ENCODE measurements around the gene PEX14.
A peak's percentile ranks its signal among the peaks of the same experiment; 100 is the strongest.
"Not testable (repeated sequence)": the region's sequence is repeated elsewhere in the genome, so short reads cannot be mapped to it uniquely, and the experiment has no call there.

The PEX14 gene

GRCh38 chr1:10474613-10475507 is at the start of gene PEX14:
TSS of gene PEX14 (plus strand) at chr1:10474950. CDS start at chr1:10474967, 17 bp downstream.
- H3K27me3 Mint-ChIP-seq: no peaks in the 10 kb centered on the region
- peaks cover 9% of the 10 kb centered on the region for H3K36me3 Mint-ChIP-seq (ENCODE audit: low read depth)
- H3K9me3 Mint-ChIP-seq: no peaks in the 10 kb centered on the region
- peak within 1 kb of the TSS; percentile 87 for H3K27ac Mint-ChIP-seq
- peak within 1 kb of the TSS; percentile 96 for H3K4me3 Mint-ChIP-seq
- DNase-seq: peak; percentile 88
- peaks cover 50% of the 10 kb centered on the region for H3K4me1 Mint-ChIP-seq
- ATAC-seq: peak; percentile 88

GRCh38 chr1:10425826-10426534 is 48.8 kb upstream of the PEX14 start:
- not testable (repeated sequence) for DNase-seq; H3K27me3 Mint-ChIP-seq; H3K36me3 Mint-ChIP-seq (ENCODE audit: low read depth); ATAC-seq; H3K27ac Mint-ChIP-seq; H3K9me3 Mint-ChIP-seq; H3K4me3 Mint-ChIP-seq
- peaks cover 16% of the 10 kb centered on the region for H3K4me1 Mint-ChIP-seq

GRCh38 chr1:10426535-10426848 is 48.3 kb upstream of the PEX14 start:
- DNase-seq; H3K9me3 Mint-ChIP-seq; H3K36me3 Mint-ChIP-seq (ENCODE audit: low read depth); H3K27me3 Mint-ChIP-seq; ATAC-seq; H3K4me3 Mint-ChIP-seq; H3K27ac Mint-ChIP-seq: not testable (repeated sequence)
- peaks cover 21% of the 10 kb centered on the region for H3K4me1 Mint-ChIP-seq

- ATAC-seq (no peak), DNase-seq (no peak)
- Mint-ChIP-seq H3K27ac (no peak overlapping the region), H3K4me1 (peaks cover 27% of the 10 kb centered on the region), H3K27me3 (no peaks in the 10 kb centered on the region), H3K36me3 (ENCODE audit: low read depth) (no peaks in the 10 kb centered on the region), H3K9me3 (no peaks in the 10 kb centered on the region), H3K4me3 (peak overlapping the region; percentile 87)
Observed at GRCh38 chr1:10428984-10429383, 45.8 kb upstream of the PEX14 start.

- ATAC-seq (no peak), DNase-seq (no peak)
- H3K27me3 Mint-ChIP-seq: no peaks in the 10 kb centered on the region
- no peaks in the 10 kb centered on the region for H3K9me3 Mint-ChIP-seq
- peak overlapping the region; percentile 91 for H3K27ac Mint-ChIP-seq
- H3K4me3 Mint-ChIP-seq: peak overlapping the region; percentile 87
- H3K36me3 Mint-ChIP-seq (ENCODE audit: low read depth): no peaks in the 10 kb centered on the region
- H3K4me1 Mint-ChIP-seq: peaks cover 27% of the 10 kb centered on the region
Observed at GRCh38 chr1:10429868-10430215, 44.9 kb upstream of the PEX14 start.

- peak; percentile 86 for ATAC-seq
- Mint-ChIP-seq H3K4me1 (peaks cover 27% of the 10 kb centered on the region), H3K4me3 (peak within 1 kb of the TSS; percentile 87), H3K36me3 (ENCODE audit: low read depth) (no peaks in the 10 kb centered on the region), H3K9me3 (no peaks in the 10 kb centered on the region), H3K27ac (peak within 1 kb of the TSS; percentile 91), H3K27me3 (no peaks in the 10 kb centered on the region)
- peak; percentile 93 for DNase-seq
Observed at GRCh38 chr1:10430216-10431069, 44.3 kb upstream of the PEX14 start, which contains the start of gene CENPS. TSS of gene CENPS (plus strand) at chr1:10430433. CDS start at chr1:10430518, 85 bp downstream.

GRCh38 chr1:10431070-10431730 is 43.5 kb upstream of the PEX14 start:
- Mint-ChIP-seq H3K27me3 (no peaks in the 10 kb centered on the region), H3K36me3 (ENCODE audit: low read depth) (no peaks in the 10 kb centered on the region), H3K4me3 (peak overlapping the region; percentile 87), H3K27ac (peak overlapping the region; percentile 91), H3K9me3 (no peaks in the 10 kb centered on the region), H3K4me1 (peaks cover 27% of the 10 kb centered on the region)
- peak; percentile 4 for ATAC-seq
- peak; percentile 25 for DNase-seq

GRCh38 chr1:10432910-10433700 is 41.6 kb upstream of the PEX14 start:
- no peaks in the 10 kb centered on the region for H3K36me3 Mint-ChIP-seq (ENCODE audit: low read depth)
- no peak overlapping the region for H3K4me3 Mint-ChIP-seq
- H3K27me3 Mint-ChIP-seq: no peaks in the 10 kb centered on the region
- H3K9me3 Mint-ChIP-seq: no peaks in the 10 kb centered on the region
- H3K4me1 Mint-ChIP-seq: peaks cover 25% of the 10 kb centered on the region
- no peak overlapping the region for H3K27ac Mint-ChIP-seq
- no peak for ATAC-seq
- no peak for DNase-seq

- H3K36me3 Mint-ChIP-seq (ENCODE audit: low read depth): no peaks in the 10 kb centered on the region
- H3K27ac Mint-ChIP-seq: no peak overlapping the region
- H3K9me3 Mint-ChIP-seq: no peaks in the 10 kb centered on the region
- ATAC-seq (no peak), DNase-seq (no peak)
- peaks cover 23% of the 10 kb centered on the region for H3K4me1 Mint-ChIP-seq
- no peak overlapping the region for H3K4me3 Mint-ChIP-seq
- H3K27me3 Mint-ChIP-seq: no peaks in the 10 kb centered on the region
Observed at GRCh38 chr1:10433790-10434189, 41.0 kb upstream of the PEX14 start.

- Mint-ChIP-seq H3K9me3 (no peaks in the 10 kb centered on the region), H3K4me3 (no peak overlapping the region), H3K36me3 (ENCODE audit: low read depth) (no peaks in the 10 kb centered on the region), H3K27ac (no peak overlapping the region), H3K4me1 (peaks cover 20% of the 10 kb centered on the region), H3K27me3 (no peaks in the 10 kb centered on the region)
- ATAC-seq: no peak
- no peak for DNase-seq
Observed at GRCh38 chr1:10434590-10434989, 40.2 kb upstream of the PEX14 start.

- Mint-ChIP-seq H3K9me3 (no peaks in the 10 kb centered on the region), H3K27me3 (no peaks in the 10 kb centered on the region), H3K4me1 (peaks cover 2% of the 10 kb centered on the region), H3K36me3 (ENCODE audit: low read depth) (peaks cover 6% of the 10 kb centered on the region), H3K27ac (no peak overlapping the region), H3K4me3 (no peak overlapping the region)
- ATAC-seq (no peak), DNase-seq (no peak)
Observed at GRCh38 chr1:10437052-10437451, 37.7 kb upstream of the PEX14 start.

GRCh38 chr1:10438677-10439163 is 36.0 kb upstream of the PEX14 start:
- H3K9me3 Mint-ChIP-seq: no peaks in the 10 kb centered on the region
- H3K36me3 Mint-ChIP-seq (ENCODE audit: low read depth): peaks cover 8% of the 10 kb centered on the region
- no peaks in the 10 kb centered on the region for H3K27me3 Mint-ChIP-seq
- H3K4me1 Mint-ChIP-seq: no peaks in the 10 kb centered on the region
- DNase-seq: no peak
- no peak overlapping the region for H3K27ac Mint-ChIP-seq
- no peak overlapping the region for H3K4me3 Mint-ChIP-seq
- no peak for ATAC-seq

- Mint-ChIP-seq H3K4me3 (no peak overlapping the region), H3K27ac (no peak overlapping the region), H3K4me1 (no peaks in the 10 kb centered on the region), H3K36me3 (ENCODE audit: low read depth) (peaks cover 12% of the 10 kb centered on the region), H3K27me3 (no peaks in the 10 kb centered on the region), H3K9me3 (no peaks in the 10 kb centered on the region)
- ATAC-seq (no peak), DNase-seq (no peak)
Observed at GRCh38 chr1:10440305-10440704, 34.4 kb upstream of the PEX14 start.

Data from activated naive CD8-positive, alpha-beta T cell treated with anti-CD3 and anti-CD28 coated beads, Interleukin-2, amount 50 U/mL, for 24 hours (primary cell).